Measurements from ENCODE around the gene RBL2.
"Not testable (repeated sequence)": the region's sequence is repeated elsewhere in the genome, so short reads cannot be mapped to it uniquely, and the experiment has no call there.

The RBL2 gene

GRCh38 chr16:53539759-53540718 is 105.8 kb downstream of the RBL2 start:
- DNase-seq: not testable (repeated sequence)
